Omental fat pad (tissue), 4 donors: Measurements from ENCODE around the gene ADAMTS8. TPM values are rescaled to one million over a fixed set of nuclear protein-coding genes. Genes with fewer than 3 reads are reported as not detected.

Experiments
- ATAC-seq: fragments of 150-250 bp; one replicate; pipeline ENCODE4 v1.9.1; 2016; ENCODE audit warnings: mild to moderate bottlenecking, moderate library complexity; ENCODE audit not compliant: low FRiP score
- DNase-seq: peaks from one replicate; pipeline ENCODE4 v3.0.0-alpha.2; 2019; ENCODE audit warnings: low spot score
- CTCF ChIP-seq, 3 donors: fragments of 450-650 bp; IDR thresholded peaks; one replicate each; pipeline ENCODE4 v1.5.1; 2016 to 2017; ENCODE audit warnings: antibody characterized with exemption in 3 of 3, mild to moderate bottlenecking in 3 of 3, moderate library complexity in 2 of 3
- total RNA-seq, 4 donors: library from RNA; depleted of rRNA; stranded (reverse); fragments of >200 nt; gene quantifications; one replicate each; pipeline ENCODE4 v1.1.0, GENCODE V29; 2016

Gene ADAMTS8
- total RNA-seq, 4 donors from 2014 or later: 0.13 to 1.2 (median 0.22) TPM

- no peak for ATAC-seq
- TF ChIP-seq CTCF (IDR thresholded peaks at IDR 0.05): no peak
- DNase-seq: no peak
These were observed 1.6 kb upstream of the ADAMTS8 start for GRCh38 chr11:130429983-130430382.

- ATAC-seq (no peak), DNase-seq (no peak)
- TF ChIP-seq CTCF (IDR thresholded peaks at IDR 0.05): no peak
These were observed 792 bp upstream of the ADAMTS8 start for GRCh38 chr11:130429120-130429681.

- ATAC-seq: no peak
- TF ChIP-seq CTCF (IDR thresholded peaks at IDR 0.05): no peak
- DNase-seq: no peak
These were observed 661 bp downstream of the ADAMTS8 start for GRCh38 chr11:130427581-130428315.

GRCh38 chr11:130426837-130427341 is 1.5 kb downstream of the ADAMTS8 start:
- ATAC-seq (no peak), DNase-seq (no peak)
- TF ChIP-seq CTCF (IDR thresholded peaks at IDR 0.05): no peak

- no peak for ATAC-seq
- no peak for TF ChIP-seq CTCF (IDR thresholded peaks at IDR 0.05)
- no peak for DNase-seq
These were observed 2.1 kb downstream of the ADAMTS8 start for GRCh38 chr11:130426223-130426836.

GRCh38 chr11:130425156-130425555 is 3.3 kb downstream of the ADAMTS8 start:
- DNase-seq (no peak), ATAC-seq (no peak)
- no peak for TF ChIP-seq CTCF (IDR thresholded peaks at IDR 0.05)
